ENCODE measurements around the gene MACF1.

MACF1 gene

GRCh38 chr1:39401106-39401505, 196.6 kb downstream of the MACF1 start:
- DNase-seq: no peak

- DNase-seq: no peak
Measured at GRCh38 chr1:39404876-39405275, 200.4 kb downstream of the MACF1 start.

GRCh38 chr1:39405358-39405757, 200.9 kb downstream of the MACF1 start:
- no peak for DNase-seq

GRCh38 chr1:39406533-39407450, 202.3 kb downstream of the MACF1 start:
- DNase-seq: no peak

GRCh38 chr1:39407510-39407895, 203.0 kb downstream of the MACF1 start:
- no peak for DNase-seq

GRCh38 chr1:39407896-39408640, 203.6 kb downstream of the MACF1 start:
- no peak for DNase-seq

GRCh38 chr1:39408641-39409054, 204.2 kb downstream of the MACF1 start:
- DNase-seq: peak; percentile 79

GRCh38 chr1:39409055-39409816, 204.7 kb downstream of the MACF1 start:
- peak; percentile 23 for DNase-seq

GRCh38 chr1:39410915-39411436, 206.5 kb downstream of the MACF1 start:
- DNase-seq: peak; percentile 70

- DNase-seq: no peak
Measured at GRCh38 chr1:39411526-39412478, 207.3 kb downstream of the MACF1 start.

- DNase-seq: no peak
Measured at GRCh38 chr1:39412892-39413291, 208.4 kb downstream of the MACF1 start.

- no peak for DNase-seq
Measured at GRCh38 chr1:39413902-39414528, 209.5 kb downstream of the MACF1 start.

GRCh38 chr1:39415553-39415952, 211.1 kb downstream of the MACF1 start:
- no peak for DNase-seq

- no peak for DNase-seq
Measured at GRCh38 chr1:39416609-39417008, 212.1 kb downstream of the MACF1 start.

- no peak for DNase-seq
Measured at GRCh38 chr1:39418236-39418635, 213.7 kb downstream of the MACF1 start.

GRCh38 chr1:39420493-39420892, 216.0 kb downstream of the MACF1 start:
- DNase-seq: no peak

- DNase-seq: no peak
Measured at GRCh38 chr1:39422614-39423013, 218.1 kb downstream of the MACF1 start.

GRCh38 chr1:39425151-39425550, 220.7 kb downstream of the MACF1 start:
- no peak for DNase-seq

GRCh38 chr1:39425634-39426033, 221.1 kb downstream of the MACF1 start:
- no peak for DNase-seq

GRCh38 chr1:39426346-39426745, 221.9 kb downstream of the MACF1 start:
- no peak for DNase-seq

GRCh38 chr1:39427374-39427773, 222.9 kb downstream of the MACF1 start:
- DNase-seq: no peak

Data from activated naive CD4-positive, alpha-beta T cell treated with anti-CD3 and anti-CD28 coated beads, Interleukin-2, amount 50 U/mL, for 16 hours (primary cell).